GM19238 (cell line): ENCODE results near the gene BCL6B.
A peak's percentile ranks its signal among the peaks of the same experiment; 100 is the strongest.
"Not testable (repeated sequence)": the region's sequence is repeated elsewhere in the genome, so short reads cannot be mapped to it uniquely, and the experiment has no call there.

ENCODE experiments used
- DNase-seq: peaks from one replicate; pipeline ENCODE4 v3.0.0; 2011; ENCODE audit warnings: low spot score; ENCODE audit not compliant: insufficient read length

The BCL6B gene

GRCh38 chr17:7022781-7023571, at the start of gene BCL6B:
BCL6B (plus strand) TSS chr17:7023050; CDS start chr17:7023672, 622 bp downstream.
- DNase-seq: no peak

- DNase-seq: not testable (repeated sequence)
These were observed 43.4 kb upstream of the BCL6B start for GRCh38 chr17:6979440-6979839.

GRCh38 chr17:6981426-6981825, 41.4 kb upstream of the BCL6B start:
- no peak for DNase-seq

- DNase-seq: no peak
These were observed 37.6 kb upstream of the BCL6B start for GRCh38 chr17:6985266-6985665.

- no peak for DNase-seq
These were observed 36.2 kb upstream of the BCL6B start for GRCh38 chr17:6986676-6987075.

GRCh38 chr17:6989779-6990178, 33.1 kb upstream of the BCL6B start:
- no peak for DNase-seq

GRCh38 chr17:6993613-6994056, 29.2 kb upstream of the BCL6B start:
- DNase-seq: not testable (repeated sequence)

GRCh38 chr17:6994118-6994598, 28.7 kb upstream of the BCL6B start:
- DNase-seq: no peak

GRCh38 chr17:6994666-6995256, 28.1 kb upstream of the BCL6B start:
- no peak for DNase-seq

- no peak for DNase-seq
These were observed 27.2 kb upstream of the BCL6B start, which contains the start of gene ALOX12 for GRCh38 chr17:6995500-6996255. ALOX12 (plus strand) TSS chr17:6996049; CDS start chr17:6996118, 69 bp downstream.

GRCh38 chr17:6996256-6997011, 26.4 kb upstream of the BCL6B start:
- no peak for DNase-seq

- no peak for DNase-seq
These were observed 25.7 kb upstream of the BCL6B start for GRCh38 chr17:6997171-6997570.

- DNase-seq: no peak
These were observed 23.9 kb upstream of the BCL6B start for GRCh38 chr17:6998855-6999508.

GRCh38 chr17:7001318-7001961, 21.4 kb upstream of the BCL6B start:
- no peak for DNase-seq

- DNase-seq: no peak
These were observed 20.4 kb upstream of the BCL6B start for GRCh38 chr17:7002288-7003047.

GRCh38 chr17:7003745-7004144, 19.1 kb upstream of the BCL6B start:
- no peak for DNase-seq

- peak; percentile 44 for DNase-seq
These were observed 18.2 kb upstream of the BCL6B start for GRCh38 chr17:7004398-7005253.

- DNase-seq: no peak
These were observed 17.1 kb upstream of the BCL6B start for GRCh38 chr17:7005716-7006115.
